K562 (cell line): ENCODE results near the gene ZC3H10. TPM values are rescaled to one million over a fixed set of nuclear protein-coding genes. Genes with fewer than 3 reads are reported as not detected.
A peak's percentile ranks its signal among the peaks of the same experiment; 100 is the strongest.

ENCODE experiments used
- ATAC-seq: fragments of 200-7000 bp; cut with Tn5 transposase; 3 replicates; pipeline ENCODE4 v1.9.1; 2020; ENCODE audit warnings: moderate library complexity
- BruUV-seq: library from RNA; stranded (reverse); fragments of 400-500 nt; replicated peaks from 2 replicates; lab custom pipeline; 2021; lab: Mats Ljungman, UMichigan
- CTCF ChIA-PET: fragments of 300-600 bp; formaldehyde crosslinking; extraction: SDS; loops from one replicate; lab custom pipeline; 2021; ENCODE audit warnings: low intra/inter-chr PET ratio; lab: Yijun Ruan, JAX
- POLR2A ChIA-PET: fragments of 300-600, 350-650 bp; sonication (Branson Sonifier 250); formaldehyde crosslinking; extraction: SDS; loops from one replicate; lab custom pipeline; 2021; ENCODE audit warnings: antibody characterized with exemption, inconsistent platforms; lab: Yijun Ruan, JAX
- DNase-seq, 4 experiments: peaks; one replicate each; pipeline versions ENCODE4 v3.0.0 to v3.0.0-alpha.2; 2011 to 2018; ENCODE audit warnings: low spot score in 3 of 4, mixed read lengths in 3 of 4; ENCODE audit errors: extremely low read depth in 1 of 4
- FAIRE-seq: peaks from 2 replicates; lab custom pipeline; 2011; peaks lifted over from hg19 to GRCh38; lab: Jason Lieb, UNC
- H2AFZ ChIP-seq: 2 replicates; pipeline ENCODE4 v1.6.0; 2011; ENCODE audit warnings: low read depth, low read length, control low read depth, inconsistent platforms
- H3K27ac ChIP-seq: fragments of 200-600 bp; 3 replicates; pipeline ENCODE4 v1.8.0; 2011; ENCODE audit warnings: low read depth, mild to moderate bottlenecking, control low read depth, inconsistent platforms, low read length, moderate library complexity, mixed read lengths; ENCODE audit errors: extremely low read depth
- H3K27me3 ChIP-seq, 2 experiments: fragments of 300-600 bp in 1 of 2; 2 replicates in 1 of 2; 3 replicates in 1 of 2; pipeline versions ENCODE4 v1.6.0 to v1.8.0; 2011; ENCODE audit warnings: inconsistent platforms in 2 of 2, low read length in 2 of 2, mild to moderate bottlenecking in 1 of 2, mixed read lengths in 1 of 2, moderate library complexity in 1 of 2; ENCODE audit not compliant: control insufficient read depth in 2 of 2, insufficient read depth in 2 of 2
- H3K36me3 ChIP-seq: fragments of 300-600 bp; 3 replicates; pipeline ENCODE4 v1.8.0; 2011; ENCODE audit warnings: mild to moderate bottlenecking, low read length, inconsistent platforms; ENCODE audit not compliant: control insufficient read depth, insufficient read depth
- H3K4me1 ChIP-seq, 2 experiments: fragments of 200-600 bp in 1 of 2; replicated peaks in 1 of 2; 2 replicates in 1 of 2; 3 replicates in 1 of 2; pipeline versions ENCODE4 v1.5.1 to v1.8.0; 2011; ENCODE audit warnings: inconsistent platforms in 2 of 2, low read length in 2 of 2, mild to moderate bottlenecking in 1 of 2, mixed read lengths in 1 of 2, moderate library complexity in 1 of 2; ENCODE audit not compliant: control insufficient read depth in 2 of 2, insufficient read depth in 2 of 2
- H3K4me2 ChIP-seq: 2 replicates; pipeline ENCODE4 v1.6.1; 2011; ENCODE audit warnings: low read length, control low read depth, inconsistent platforms, mixed read lengths; ENCODE audit not compliant: insufficient read depth
- H3K4me3 ChIP-seq: fragments of 200-600 bp; sonication (generic), shearing (Covaris generic); 2 replicates; pipeline ENCODE4 v1.5.1; 2016; ENCODE audit warnings: control low read depth, inconsistent platforms
- H3K79me2 ChIP-seq: fragments of 200-600 bp; 3 replicates; pipeline ENCODE4 v1.8.0; 2011; ENCODE audit warnings: low read length, inconsistent platforms; ENCODE audit not compliant: control insufficient read depth, insufficient read depth
- H3K9ac ChIP-seq, 2 experiments: 2 replicates each; pipeline versions ENCODE4 v1.6.0 to v1.6.1; 2011; ENCODE audit warnings: low read depth in 2 of 2, low read length in 2 of 2, control low read depth in 1 of 2, inconsistent platforms in 1 of 2, mild to moderate bottlenecking in 1 of 2, mixed read lengths in 1 of 2; ENCODE audit not compliant: insufficient read depth in 1 of 2
- H3K9me1 ChIP-seq: one replicate; pipeline ENCODE4 v1.6.0; 2011; ENCODE audit warnings: inconsistent platforms, mild to moderate bottlenecking, low read length, moderate library complexity; ENCODE audit not compliant: control insufficient read depth, insufficient read depth
- H3K9me3 ChIP-seq: replicated peaks from 2 replicates; pipeline ENCODE4 v1.5.1; 2011; ENCODE audit warnings: low read depth, low read length, inconsistent platforms; ENCODE audit not compliant: control insufficient read depth, insufficient read depth
- H4K20me1 ChIP-seq: replicated peaks from 2 replicates; pipeline ENCODE4 v1.6.1; 2011; ENCODE audit warnings: low read length, inconsistent platforms, mixed read lengths; ENCODE audit not compliant: control insufficient read depth, insufficient read depth
- ATF7 ChIP-seq: fragments of 450-650 bp; IDR thresholded peaks from 2 replicates; pipeline ENCODE4 v1.7.1; 2014; ENCODE audit warnings: mild to moderate bottlenecking, moderate library complexity
- CC2D1A ChIP-seq: fragments of 450-650 bp; IDR thresholded peaks from 2 replicates; pipeline ENCODE4 v1.6.1; 2017; ENCODE audit warnings: mild to moderate bottlenecking
- CTBP1 ChIP-seq: fragments of 450-650 bp; IDR thresholded peaks from 2 replicates; pipeline ENCODE4 v1.6.1; 2016; ENCODE audit warnings: borderline replicate concordance
- JUND ChIP-seq, 2 experiments: IDR thresholded peaks; 2 replicates in 1 of 2; 3 replicates in 1 of 2; pipeline ENCODE4 v1.6.1; 2011; ENCODE audit warnings: borderline replicate concordance in 2 of 2, low read depth in 2 of 2, low read length in 2 of 2, improper control_type of control experiment in 1 of 2, missing biosample characterization in 1 of 2, missing genetic modification characterization in 1 of 2, missing genetic modification reagents in 1 of 2
- NCOA2 ChIP-seq, 2 experiments: fragments of 450-650 bp; IDR thresholded peaks; 2 replicates each; pipeline ENCODE4 v1.6.1; 2018; ENCODE audit warnings: mild to moderate bottlenecking in 2 of 2, moderate library complexity in 1 of 2; ENCODE audit not compliant: partially characterized antibody in 2 of 2
- NFIX ChIP-seq: fragments of 250-450 bp; sonication (Bioruptor Pico); IDR thresholded peaks from 2 replicates; pipeline ENCODE4 v1.4.0; 2020; ENCODE audit warnings: low read depth, mild to moderate bottlenecking, moderate library complexity
- NR2C2 ChIP-seq, 2 experiments: fragments of 200-800 bp in 1 of 2; sonication (Bioruptor generic) in 1 of 2; sonication (generic) in 1 of 2; formaldehyde crosslinking in 1 of 2; IDR thresholded peaks; 2 replicates each; pipeline versions ENCODE4 v1.6.1 to v1.8.0; 2016 to 2022; ENCODE audit warnings: mild to moderate bottlenecking in 1 of 2, missing compliant biosample characterization in 1 of 2, missing genetic modification characterization in 1 of 2, missing genetic modification reagents in 1 of 2
- PHF8 ChIP-seq: fragments of 200-600 bp; sonication (generic); IDR thresholded peaks from 2 replicates; pipeline ENCODE4 v1.6.1; 2012; ENCODE audit warnings: mixed run types, mild to moderate bottlenecking, inconsistent platforms, low read length, moderate library complexity, borderline replicate concordance
- RBBP5 ChIP-seq: fragments of 200-600 bp; sonication (generic); IDR thresholded peaks from 2 replicates; pipeline ENCODE4 v1.6.1; 2012; ENCODE audit warnings: borderline replicate concordance, mild to moderate bottlenecking, low read length, control low read depth, inconsistent platforms; ENCODE audit not compliant: insufficient read depth, poor library complexity, severe bottlenecking
- SMARCA4 ChIP-seq: fragments of 450-650 bp; IDR thresholded peaks from 2 replicates; pipeline ENCODE4 v1.6.1; 2016
- SRSF9 ChIP-seq: fragments of 200-400 bp; formaldehyde crosslinking; IDR thresholded peaks from 2 replicates; pipeline ENCODE4 v1.6.1; 2017; ENCODE audit warnings: low read depth, low read length, borderline replicate concordance
- TAF1 ChIP-seq: IDR thresholded peaks from 2 replicates; pipeline ENCODE4 v1.6.1; 2011; ENCODE audit warnings: mild to moderate bottlenecking, low read length, moderate library complexity; ENCODE audit not compliant: insufficient read depth, control insufficient read depth, severe bottlenecking; ENCODE audit errors: extremely low read depth
- TAL1 ChIP-seq: fragments of 450-650 bp; IDR thresholded peaks from 2 replicates; pipeline ENCODE4 v1.6.1; 2016; ENCODE audit warnings: mild to moderate bottlenecking
- ZBTB7A ChIP-seq: IDR thresholded peaks from 2 replicates; pipeline ENCODE4 v1.6.1; 2011; ENCODE audit warnings: low read depth, mild to moderate bottlenecking, low read length, moderate library complexity, borderline replicate concordance; ENCODE audit not compliant: control insufficient read depth
- ZNF699 ChIP-seq: fragments of 250-450 bp; sonication (Bioruptor Pico); IDR thresholded peaks from 2 replicates; pipeline ENCODE4 v1.8.0; 2021; ENCODE audit warnings: mild to moderate bottlenecking, moderate library complexity; ENCODE audit not compliant: insufficient replicate concordance
- WGBS: fragments of 100-300 bp; shearing (Covaris generic); methylation state at CpG from one replicate; pipeline ENCODE4 v1.1.6; 2016; ENCODE audit warnings: low coverage, mixed read lengths; ENCODE audit not compliant: insufficient coverage; ENCODE audit errors: missing lambda C conversion rate; 5-methylcytosine and 5-hydroxymethylcytosine counted together
- in situ Hi-C: fragments of 300-500 bp; cut with MboI; formaldehyde crosslinking; loops from 4 replicates; pipeline ENCODE4 v1.15.0; 2018; ENCODE audit warnings: inconsistent platforms, mixed read lengths
- intact Hi-C: fragments of 100-400 bp; cut with micrococcal nuclease; formaldehyde crosslinking; loops from 2 replicates; pipeline ENCODE4 v1.14.2; 2022
- polyA plus RNA-seq, 8 experiments: library from polyadenylated mRNA; depleted of rRNA in 4 of 8; stranded (reverse) in 5 of 8; unstranded in 3 of 8; fragments of >200 nt; fragmentation: Nextera tagmentation in 2 of 8; fragmentation: Illumina TruSeq in 1 of 8; extraction: Ambion mirVana in 2 of 8; extraction: Trizol in 1 of 8; gene quantifications; 2 replicates each; pipeline versions ENCODE4 v1.2.1 to v1.2.3, GENCODE V29; 2011 to 2014; ENCODE audit warnings: inconsistent platforms in 1 of 8, missing spikeins in 1 of 8
- total RNA-seq, 7 experiments: library from RNA; depleted of rRNA in 6 of 7; stranded (reverse); fragments of >200 nt in 6 of 7; fragmentation: Illumina TruSeq in 2 of 7; extraction: Trizol in 2 of 7; gene quantifications; 2 replicates each; pipeline versions ENCODE4 v1.2.1 to v1.2.3, GENCODE V29; 2011 to 2021; ENCODE audit warnings: low replicate concordance in 1 of 7
- TF ChIP-seq, protein P1 (sequence below): fragments of 450-650 bp; IDR thresholded peaks from 2 replicates; pipeline ENCODE4 v1.6.1; 2017; ENCODE audit warnings: antibody characterized with exemption, mild to moderate bottlenecking

Gene ZC3H10
- total and polyA plus RNA-seq, 9 of the 15 experiments (the other 6 are each of a cell fraction or from before 2014, with no cell fraction given) = 0.31 to 4.1 (median 1.6) TPM

DNA sequence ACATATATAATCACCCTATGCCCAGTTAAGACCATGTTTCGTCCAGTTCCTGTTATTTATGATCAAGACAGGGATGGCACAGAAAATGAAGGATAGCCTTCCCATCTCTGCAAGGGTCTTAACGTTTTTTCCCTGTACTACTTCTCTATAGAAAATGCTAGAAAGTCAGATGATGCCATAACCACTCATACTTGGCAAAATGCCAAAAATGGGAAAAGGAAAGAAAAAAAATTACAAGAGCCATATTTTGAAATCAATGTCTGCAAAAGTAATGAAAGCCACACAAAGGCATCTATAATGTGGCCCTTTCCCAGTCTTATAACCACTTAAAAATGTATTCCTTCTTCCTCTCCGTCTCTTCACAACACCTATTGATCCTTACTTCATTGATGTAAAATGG lies 32.5 kb downstream of the ZC3H10 start (continued):
- peak; percentile 100 for TF ChIP-seq NFIX (CRISPR knock-in tag)
- 0 out of 2 replicates have a peak, but pooled peaks have one; percentile 17 for TF ChIP-seq SMARCA4
- no peak for TF ChIP-seq CC2D1A
- TF ChIP-seq NR2C2 (CRISPR knock-in tag; IDR thresholded peaks at IDR 0.05) = no peak
- TF ChIP-seq NR2C2 (tag; IDR thresholded peaks at IDR 0.05) = no peak
- TF ChIP-seq NCOA2 (IDR thresholded peaks at IDR 0.05; ENCODE audit: partially characterized antibody in 2 of 2) = peak in 1 of 2 experiments; percentile 89
- 0 out of 2 replicates have a peak, but pooled peaks have one; percentile 30 for TF ChIP-seq ATF7
- 0 out of 2 replicates have a peak, but pooled peaks have one; percentile 6 for TF ChIP-seq TAL1

DNA sequence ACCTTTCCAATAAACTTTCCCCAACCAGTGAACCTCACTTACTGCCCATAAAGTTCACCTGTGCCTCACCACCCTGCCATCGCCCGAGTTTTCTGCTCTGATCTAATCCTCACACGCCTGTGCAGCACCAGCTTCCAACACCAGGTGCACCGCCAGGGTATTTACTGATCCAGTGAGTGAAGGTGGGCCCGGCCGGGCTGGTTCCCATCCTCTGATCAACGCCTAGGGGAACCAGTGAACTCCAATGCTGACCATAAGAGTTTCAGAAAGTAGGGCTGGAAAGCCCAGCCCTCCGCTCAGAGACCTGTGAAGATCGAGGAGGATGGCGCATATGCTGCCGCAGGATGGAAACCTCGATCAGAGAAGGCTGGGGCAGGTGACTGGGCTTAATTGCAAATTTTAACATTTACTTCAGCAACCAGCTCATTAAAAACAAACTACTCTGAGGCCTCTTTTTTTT lies 33.6 kb downstream of the ZC3H10 start:
- Histone ChIP-seq H4K20me1 (0 out of 2 replicates have a peak, but pooled peaks cover 2% of the 10 kb centered on the region), H3K27me3 (no peaks in the 10 kb centered on the region), H2AFZ (peak overlapping the region; percentile 89), H3K4me3 (peak overlapping the region; percentile 55), H3K9me1 (no peaks in the 10 kb centered on the region), H3K27ac (peak overlapping the region; percentile 96), H3K79me2 (peaks cover 24% of the 10 kb centered on the region), H3K9ac (peak overlapping the region; percentile 88 to 91), H3K4me1 (peaks cover 32 to 36% of the 10 kb centered on the region in 2 experiments; a peak in 4 of 5 replicates), H3K4me2 (peak overlapping the region; percentile 91), H3K9me3 (no peaks in the 10 kb centered on the region), H3K36me3 (peaks cover 24% of the 10 kb centered on the region; the same call in 2 of the 3 replicates)
- 1% methylated on average over 12 of the region's 12 CpGs for WGBS
- TSS peak; percentile 96 for BruUV-seq
- ChIA-PET POLR2A (interaction anchor here (0.6 to 1.8 kb wide), 11 partner anchors 8 to 38 kb away, joined by 3 to 13 read pairs (median 3); partner anchors contain the start of genes SMARCC2 and ZC3H10), CTCF (no interaction called here)
- in situ Hi-C loops (no loop called here), intact Hi-C loops (no loop called here)
- ATAC-seq (peak; percentile 77), DNase-seq (peak; percentile 56 to 81 (median 66)), FAIRE-seq (peak; percentile 58)
- TF ChIP-seq PHF8 (no peak), JUND (IDR thresholded peaks at IDR 0.05; ENCODE audit: borderline replicate concordance, low read depth, low read length) (no peak), JUND (tag; IDR thresholded peaks at IDR 0.05; ENCODE audit: borderline replicate concordance, low read depth, low read length) (no peak; the same call in 2 of the 3 replicates), TAF1 (peak; percentile 43), ZNF699 (CRISPR knock-in tag) (no peak), RBBP5 (no peak), SRSF9 (no peak), CTBP1 (0 out of 2 replicates have a peak, but pooled peaks have one; percentile 39), ZBTB7A (peak; percentile 32; the same call in 1 of the 2 replicates)
- TF ChIP-seq, protein P1, sequence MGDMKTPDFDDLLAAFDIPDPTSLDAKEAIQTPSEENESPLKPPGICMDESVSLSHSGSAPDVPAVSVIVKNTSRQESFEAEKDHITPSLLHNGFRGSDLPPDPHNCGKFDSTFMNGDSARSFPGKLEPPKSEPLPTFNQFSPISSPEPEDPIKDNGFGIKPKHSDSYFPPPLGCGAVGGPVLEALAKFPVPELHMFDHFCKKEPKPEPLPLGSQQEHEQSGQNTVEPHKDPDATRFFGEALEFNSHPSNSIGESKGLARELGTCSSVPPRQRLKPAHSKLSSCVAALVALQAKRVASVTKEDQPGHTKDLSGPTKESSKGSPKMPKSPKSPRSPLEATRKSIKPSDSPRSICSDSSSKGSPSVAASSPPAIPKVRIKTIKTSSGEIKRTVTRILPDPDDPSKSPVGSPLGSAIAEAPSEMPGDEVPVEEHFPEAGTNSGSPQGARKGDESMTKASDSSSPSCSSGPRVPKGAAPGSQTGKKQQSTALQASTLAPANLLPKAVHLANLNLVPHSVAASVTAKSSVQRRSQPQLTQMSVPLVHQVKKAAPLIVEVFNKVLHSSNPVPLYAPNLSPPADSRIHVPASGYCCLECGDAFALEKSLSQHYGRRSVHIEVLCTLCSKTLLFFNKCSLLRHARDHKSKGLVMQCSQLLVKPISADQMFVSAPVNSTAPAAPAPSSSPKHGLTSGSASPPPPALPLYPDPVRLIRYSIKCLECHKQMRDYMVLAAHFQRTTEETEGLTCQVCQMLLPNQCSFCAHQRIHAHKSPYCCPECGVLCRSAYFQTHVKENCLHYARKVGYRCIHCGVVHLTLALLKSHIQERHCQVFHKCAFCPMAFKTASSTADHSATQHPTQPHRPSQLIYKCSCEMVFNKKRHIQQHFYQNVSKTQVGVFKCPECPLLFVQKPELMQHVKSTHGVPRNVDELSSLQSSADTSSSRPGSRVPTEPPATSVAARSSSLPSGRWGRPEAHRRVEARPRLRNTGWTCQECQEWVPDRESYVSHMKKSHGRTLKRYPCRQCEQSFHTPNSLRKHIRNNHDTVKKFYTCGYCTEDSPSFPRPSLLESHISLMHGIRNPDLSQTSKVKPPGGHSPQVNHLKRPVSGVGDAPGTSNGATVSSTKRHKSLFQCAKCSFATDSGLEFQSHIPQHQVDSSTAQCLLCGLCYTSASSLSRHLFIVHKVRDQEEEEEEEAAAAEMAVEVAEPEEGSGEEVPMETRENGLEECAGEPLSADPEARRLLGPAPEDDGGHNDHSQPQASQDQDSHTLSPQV = peak; percentile 50; the same call in 1 of the 2 replicates
